Non-pigmented ciliary epithelial cell (primary cell): ENCODE measurements around the gene QRICH2.
A peak's percentile ranks its signal among the peaks of the same experiment; 100 is the strongest.
"Not testable (repeated sequence)": the region's sequence is repeated elsewhere in the genome, so short reads cannot be mapped to it uniquely, and the experiment has no call there.

Experiments
- DNase-seq: peaks from one replicate; pipeline ENCODE4 v3.0.0-alpha.2; 2010; ENCODE audit warnings: low read depth

Gene QRICH2

GRCh38 chr17:76266244-76266938 is 41.7 kb downstream of the QRICH2 start:
- no peak for DNase-seq

- no peak for DNase-seq
Measured at GRCh38 chr17:76265624-76266243, 42.3 kb downstream of the QRICH2 start.

- peak; percentile 99 for DNase-seq
Measured at GRCh38 chr17:76264755-76265623, 43.1 kb downstream of the QRICH2 start, which contains the start of gene UBALD2. UBALD2 (plus strand) TSS chr17:76265348; CDS start chr17:76265506, 158 bp downstream.

GRCh38 chr17:76264425-76264754 is 43.7 kb downstream of the QRICH2 start:
- DNase-seq: no peak

- no peak for DNase-seq
Measured at GRCh38 chr17:76263896-76264295, 44.2 kb downstream of the QRICH2 start.

GRCh38 chr17:76262732-76263344 is 45.2 kb downstream of the QRICH2 start:
- DNase-seq: no peak

GRCh38 chr17:76261421-76262215 is 46.5 kb downstream of the QRICH2 start:
- DNase-seq: no peak

- no peak for DNase-seq
Measured at GRCh38 chr17:76260669-76261068, 47.4 kb downstream of the QRICH2 start.

GRCh38 chr17:76260220-76260619 is 47.9 kb downstream of the QRICH2 start:
- no peak for DNase-seq

GRCh38 chr17:76256430-76257050 is 51.5 kb downstream of the QRICH2 start:
- not testable (repeated sequence) for DNase-seq

GRCh38 chr17:76255801-76256429 is 52.2 kb downstream of the QRICH2 start:
- DNase-seq: no peak

- DNase-seq: no peak
Measured at GRCh38 chr17:76254275-76254674, 53.8 kb downstream of the QRICH2 start.

- DNase-seq: no peak
Measured at GRCh38 chr17:76253841-76254240, 54.2 kb downstream of the QRICH2 start.

- not testable (repeated sequence) for DNase-seq
Measured at GRCh38 chr17:76252967-76253766, 54.9 kb downstream of the QRICH2 start.

- DNase-seq: peak; percentile 58
Measured at GRCh38 chr17:76252040-76252954, 55.8 kb downstream of the QRICH2 start.

GRCh38 chr17:76251478-76252039 is 56.5 kb downstream of the QRICH2 start:
- DNase-seq: no peak

GRCh38 chr17:76250141-76250540 is 57.9 kb downstream of the QRICH2 start:
- no peak for DNase-seq
